ENCODE data around the gene FBXW10. TPM values are rescaled to one million over a fixed set of nuclear protein-coding genes. Genes with fewer than 3 reads are reported as not detected.

FBXW10 gene
- total RNA-seq, 3 donors from 2014 or later, result 0.13 to 0.16 (median 0.16) TPM

Other genes with a start within 250 kb of the FBXW10 start
- not detected for gene TBC1D28, start 99.7 kb upstream of the FBXW10 start, total RNA-seq
- gene FOXO3B, start 61.7 kb upstream of the FBXW10 start, total RNA-seq, result 10 to 100 TPM in 1 of 3 donors, 1 to 10 TPM in 2; 6.5 to 11.3 (median 9.4) TPM
- gene TVP23B, start 37.1 kb downstream of the FBXW10 start, total RNA-seq, result 10 to 100 TPM; 36.2 to 42.9 (median 42.0) TPM
- 10 to 100 TPM; 41.6 to 50.4 (median 47.5) TPM for gene PRPSAP2, start 114.1 kb downstream of the FBXW10 start, total RNA-seq
- gene SLC5A10, start 208.1 kb downstream of the FBXW10 start, total RNA-seq, result not detected

Measured in activated T-cell treated with anti-CD3 and anti-CD28 coated beads, Interleukin-2, amount 50 U/mL, for 4 hours (primary cell).